GM06990 (cell line): Measurements from ENCODE around the gene WDFY4.

Source experiments
- DNase-seq: peaks from one replicate; pipeline ENCODE4 v3.0.0-alpha.2; 2011; ENCODE audit not compliant: insufficient read length; ENCODE audit errors: extremely low read depth
- H3K27me3 ChIP-seq: replicated peaks from 2 replicates; pipeline ENCODE4 v1.6.0; 2011; ENCODE audit warnings: low read length; ENCODE audit not compliant: control insufficient read depth, insufficient read depth
- H3K36me3 ChIP-seq: 2 replicates; pipeline ENCODE4 v1.5.1; 2011; ENCODE audit warnings: low read length; ENCODE audit not compliant: control insufficient read depth, insufficient read depth
- H3K4me3 ChIP-seq: replicated peaks from 2 replicates; pipeline ENCODE4 v1.5.1; 2011; ENCODE audit warnings: low read depth, mild to moderate bottlenecking, control low read depth, low read length
- TF ChIP-seq, protein P1 (sequence below): IDR thresholded peaks from 2 replicates; pipeline ENCODE4 v1.5.1; 2011; ENCODE audit warnings: low read length, control low read depth, mild to moderate bottlenecking, inconsistent platforms; ENCODE audit not compliant: insufficient read depth, poor library complexity, severe bottlenecking

WDFY4 gene

DNA sequence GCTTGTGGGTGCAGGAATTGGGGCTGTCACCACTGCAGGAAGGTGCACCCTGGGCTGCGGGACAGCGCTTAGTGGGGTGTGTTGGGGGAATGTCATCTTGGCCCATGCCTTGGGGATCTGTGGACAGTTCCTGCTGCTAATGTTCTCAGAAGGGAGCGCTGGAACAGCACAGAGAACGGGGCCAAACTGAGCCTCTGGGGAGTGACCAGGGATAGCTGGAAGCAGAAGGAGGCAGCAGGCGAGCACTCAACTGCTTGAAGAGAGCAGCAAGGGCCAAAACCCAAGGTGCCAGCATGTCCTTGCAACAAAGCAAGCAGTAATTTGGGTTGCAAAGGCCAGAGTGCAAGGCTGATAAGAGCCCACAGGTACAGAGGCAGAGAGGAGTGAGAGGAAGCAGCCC lies 31.3 kb upstream of the WDFY4 start:
- Histone ChIP-seq H3K4me3 (no peak overlapping the region), H3K27me3 (no peaks in the 10 kb centered on the region), H3K36me3 (no peaks in the 10 kb centered on the region)
- DNase-seq, result no peak
- TF ChIP-seq, protein P1, sequence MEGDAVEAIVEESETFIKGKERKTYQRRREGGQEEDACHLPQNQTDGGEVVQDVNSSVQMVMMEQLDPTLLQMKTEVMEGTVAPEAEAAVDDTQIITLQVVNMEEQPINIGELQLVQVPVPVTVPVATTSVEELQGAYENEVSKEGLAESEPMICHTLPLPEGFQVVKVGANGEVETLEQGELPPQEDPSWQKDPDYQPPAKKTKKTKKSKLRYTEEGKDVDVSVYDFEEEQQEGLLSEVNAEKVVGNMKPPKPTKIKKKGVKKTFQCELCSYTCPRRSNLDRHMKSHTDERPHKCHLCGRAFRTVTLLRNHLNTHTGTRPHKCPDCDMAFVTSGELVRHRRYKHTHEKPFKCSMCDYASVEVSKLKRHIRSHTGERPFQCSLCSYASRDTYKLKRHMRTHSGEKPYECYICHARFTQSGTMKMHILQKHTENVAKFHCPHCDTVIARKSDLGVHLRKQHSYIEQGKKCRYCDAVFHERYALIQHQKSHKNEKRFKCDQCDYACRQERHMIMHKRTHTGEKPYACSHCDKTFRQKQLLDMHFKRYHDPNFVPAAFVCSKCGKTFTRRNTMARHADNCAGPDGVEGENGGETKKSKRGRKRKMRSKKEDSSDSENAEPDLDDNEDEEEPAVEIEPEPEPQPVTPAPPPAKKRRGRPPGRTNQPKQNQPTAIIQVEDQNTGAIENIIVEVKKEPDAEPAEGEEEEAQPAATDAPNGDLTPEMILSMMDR, result no peak

- TF ChIP-seq, protein P1, result no peak
These were observed 30.6 kb upstream of the WDFY4 start for GRCh38 chr10:48653944-48654698.

DNA sequence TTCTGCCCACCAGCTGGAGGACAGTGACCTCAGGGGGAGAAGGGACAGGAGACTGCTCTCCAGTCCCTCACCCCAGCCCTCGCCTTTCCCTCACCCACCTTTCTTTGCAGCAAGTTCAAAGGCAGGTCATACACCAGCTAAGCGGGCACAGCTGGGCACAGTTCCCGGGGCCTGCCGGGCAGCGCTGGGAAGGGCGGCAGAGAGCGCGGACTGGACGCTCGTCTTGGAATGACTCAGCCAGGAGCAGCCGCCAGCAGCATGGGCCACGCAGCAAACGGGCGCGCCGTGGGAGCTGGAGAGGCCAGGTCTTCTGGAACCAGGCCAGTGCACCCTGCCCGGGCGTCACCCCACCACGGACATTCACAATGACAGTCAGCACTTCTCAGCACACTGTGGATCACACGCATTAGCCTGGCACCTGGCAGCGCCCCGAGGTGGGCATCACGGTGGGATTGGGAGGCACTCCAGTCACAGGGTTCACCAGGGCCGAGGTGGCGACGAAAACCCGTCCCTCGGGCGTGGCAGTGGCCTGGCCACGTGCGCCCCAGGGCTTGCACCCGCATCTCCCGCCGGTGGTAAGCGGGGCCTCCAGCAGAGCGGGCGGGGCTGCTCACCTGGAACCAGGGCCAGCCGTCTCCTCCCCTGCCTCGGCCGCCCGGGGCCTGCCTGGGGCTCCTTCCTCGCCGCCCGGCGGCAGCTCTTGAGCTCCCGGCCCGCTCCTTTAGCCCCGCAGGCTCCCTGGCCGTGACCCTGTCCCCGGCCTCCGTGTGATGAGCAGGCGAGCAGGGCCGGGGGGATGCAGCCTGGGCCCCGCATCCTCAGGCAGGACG lies 29.0 kb upstream of the WDFY4 start:
- Histone ChIP-seq H3K27me3 (no peaks in the 10 kb centered on the region), H3K36me3 (no peaks in the 10 kb centered on the region), H3K4me3 (peak overlapping the region; percentile 52)
- no peak for DNase-seq
- TF ChIP-seq, protein P1, result no peak

More at GRCh38 chr10:48653944-48654698, 30.6 kb upstream of the WDFY4 start:
- Histone ChIP-seq H3K36me3 (no peaks in the 10 kb centered on the region), H3K4me3 (no peak overlapping the region), H3K27me3 (no peaks in the 10 kb centered on the region)
- no peak for DNase-seq

- no peaks in the 10 kb centered on the region for H3K27me3 ChIP-seq
- no peaks in the 10 kb centered on the region for H3K36me3 ChIP-seq
- TF ChIP-seq, protein P1, result peak; percentile 64
- peak; percentile 95 for DNase-seq
- H3K4me3 ChIP-seq, result peak overlapping the region; percentile 52
These were observed 28.3 kb upstream of the WDFY4 start for GRCh38 chr10:48656241-48656913.

- Histone ChIP-seq H3K4me3 (peak overlapping the region; percentile 52), H3K27me3 (no peaks in the 10 kb centered on the region), H3K36me3 (no peaks in the 10 kb centered on the region)
- TF ChIP-seq, protein P1, result no peak
- no peak for DNase-seq
These were observed 27.8 kb upstream of the WDFY4 start for GRCh38 chr10:48656914-48657305.
